ENCODE measurements around the gene ADAMTSL3.

ADAMTSL3 gene

DNA sequence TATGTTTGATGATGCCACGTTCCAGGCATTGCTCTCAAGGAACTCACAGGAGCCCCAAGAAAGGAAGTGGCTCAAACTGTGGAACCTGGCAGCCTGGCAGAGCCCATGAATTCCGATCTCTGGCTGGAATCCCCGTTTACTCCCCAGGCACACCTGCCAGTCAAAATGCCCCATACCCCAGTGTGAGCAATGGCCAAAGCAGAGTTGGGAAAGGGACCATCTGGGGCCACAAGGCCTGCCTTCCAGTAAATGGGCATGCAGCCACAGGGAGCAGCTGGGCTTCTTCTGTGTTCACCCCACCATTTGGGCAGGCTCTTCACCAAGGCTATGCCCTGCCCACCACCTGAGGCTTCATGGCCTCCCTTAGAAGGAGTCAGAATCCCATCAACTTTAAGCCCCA, 324.7 kb downstream of the ADAMTSL3 start:
- H4K8ac ChIP-seq (ENCODE audit: low read depth, low read length), result no peak overlapping the region
- no peak overlapping the region for H2AFZ ChIP-seq (ENCODE audit: low read length)
- H2BK120ac ChIP-seq (ENCODE audit: low read depth, low read length), result no peak overlapping the region
- H3K27me3 ChIP-seq (ENCODE audit: control insufficient read depth in 3 of 3, insufficient read depth in 3 of 3, low read depth in 1 of 3, low read length in 3 of 3), result no peaks in the 10 kb centered on the region
- no peak overlapping the region for H3K4ac ChIP-seq (ENCODE audit: low read length)
- no peak for DNase-seq (ENCODE audit: low spot score)
- no peak overlapping the region for H2BK15ac ChIP-seq (ENCODE audit: low read length)
- H3K4me2 ChIP-seq (ENCODE audit: insufficient read depth, low read length, poor library complexity, severe bottlenecking), result no peak overlapping the region
- H3K4me1 ChIP-seq (ENCODE audit: control insufficient read depth in 2 of 2, insufficient read depth in 1 of 2, low read depth in 1 of 2, low read length in 2 of 2), result no peaks in the 10 kb centered on the region
- H3K79me1 ChIP-seq (ENCODE audit: low read depth, low read length), result no peaks in the 10 kb centered on the region
- no peak overlapping the region for H2BK5ac ChIP-seq (ENCODE audit: low read length)
- H3K18ac ChIP-seq (ENCODE audit: low read length), result no peak overlapping the region
- H3K4me3 ChIP-seq (ENCODE audit: low read length in 2 of 2), result no peak overlapping the region
- no peak overlapping the region for H2BK12ac ChIP-seq (ENCODE audit: low read length)
- WGBS, 2 donors (ENCODE audit: extremely low coverage in 2 of 2, insufficient read length in 2 of 2, insufficient replicate concordance in 1 of 2), result no CpG with 5 or more reads among the region's 3 CpGs
- H3K9me3 ChIP-seq (replicated peaks in 1 of 2; ENCODE audit: control insufficient read depth in 2 of 2, insufficient read depth in 1 of 2, low read depth in 1 of 2, low read length in 2 of 2), result peaks cover 0 to 9% of the 10 kb centered on the region in 2 donors
- no peak overlapping the region for H4K91ac ChIP-seq (ENCODE audit: low read depth, low read length, poor library complexity)
- peak overlapping the region; percentile 39 for H3K14ac ChIP-seq (ENCODE audit: low read length)
- no peak overlapping the region for H2AK5ac ChIP-seq (ENCODE audit: low read depth, low read length)
- H3K27ac ChIP-seq (replicated peaks; ENCODE audit: low read length), result no peak overlapping the region
- H3K9ac ChIP-seq (ENCODE audit: low read depth, low read length, poor library complexity), result peak overlapping the region; percentile 6
- H3K23ac ChIP-seq (ENCODE audit: low read depth, low read length, poor library complexity), result no peak overlapping the region
- no peaks in the 10 kb centered on the region for H3K36me3 ChIP-seq (replicated peaks in 1 of 2; ENCODE audit: control insufficient read depth in 2 of 2, insufficient read depth in 2 of 2, low read length in 2 of 2)

DNA sequence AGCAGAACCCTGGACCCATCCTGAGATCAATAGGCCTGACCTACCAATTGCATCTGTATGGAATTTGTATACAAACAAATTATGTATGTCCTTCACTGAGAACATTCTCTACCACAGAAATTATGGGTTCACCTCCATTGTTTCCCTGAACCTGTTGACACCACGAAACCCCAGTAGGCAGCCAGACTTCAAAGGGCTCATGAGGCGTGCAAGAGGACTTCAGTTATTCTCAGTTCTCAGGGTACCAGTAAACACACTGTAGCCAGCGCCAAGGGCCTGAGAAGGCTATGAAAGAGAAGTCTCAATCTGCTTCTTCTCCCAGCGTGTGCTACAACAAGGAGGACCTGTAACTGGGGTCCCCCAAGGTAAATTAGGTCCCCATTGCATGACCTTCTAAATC, 326.7 kb downstream of the ADAMTSL3 start:
- H3K79me1 ChIP-seq (ENCODE audit: low read depth, low read length), result no peaks in the 10 kb centered on the region
- no peaks in the 10 kb centered on the region for H3K36me3 ChIP-seq (replicated peaks in 1 of 2; ENCODE audit: control insufficient read depth in 2 of 2, insufficient read depth in 2 of 2, low read length in 2 of 2)
- H2BK5ac ChIP-seq (ENCODE audit: low read length), result no peak overlapping the region
- H3K9me3 ChIP-seq (replicated peaks in 1 of 2; ENCODE audit: control insufficient read depth in 2 of 2, insufficient read depth in 1 of 2, low read depth in 1 of 2, low read length in 2 of 2), result peaks cover 0 to 9% of the 10 kb centered on the region in 2 donors
- H3K4me1 ChIP-seq (ENCODE audit: control insufficient read depth in 2 of 2, insufficient read depth in 1 of 2, low read depth in 1 of 2, low read length in 2 of 2), result no peaks in the 10 kb centered on the region
- H2BK12ac ChIP-seq (ENCODE audit: low read length), result no peak overlapping the region
- H4K8ac ChIP-seq (ENCODE audit: low read depth, low read length), result no peak overlapping the region
- no peak overlapping the region for H3K4ac ChIP-seq (ENCODE audit: low read length)
- no peak overlapping the region for H2BK120ac ChIP-seq (ENCODE audit: low read depth, low read length)
- no peak overlapping the region for H2BK15ac ChIP-seq (ENCODE audit: low read length)
- H2AFZ ChIP-seq (ENCODE audit: low read length), result no peak overlapping the region
- H3K18ac ChIP-seq (ENCODE audit: low read length), result no peak overlapping the region
- no peak overlapping the region for H4K91ac ChIP-seq (ENCODE audit: low read depth, low read length, poor library complexity)
- no peak overlapping the region for H3K4me2 ChIP-seq (ENCODE audit: insufficient read depth, low read length, poor library complexity, severe bottlenecking)
- H3K4me3 ChIP-seq (ENCODE audit: low read length in 2 of 2), result no peak overlapping the region
- H3K23ac ChIP-seq (ENCODE audit: low read depth, low read length, poor library complexity), result no peak overlapping the region
- no peak overlapping the region for H3K27ac ChIP-seq (replicated peaks; ENCODE audit: low read length)
- no peak overlapping the region for H2AK5ac ChIP-seq (ENCODE audit: low read depth, low read length)
- H3K27me3 ChIP-seq (ENCODE audit: control insufficient read depth in 3 of 3, insufficient read depth in 3 of 3, low read depth in 1 of 3, low read length in 3 of 3), result no peaks in the 10 kb centered on the region
- no peak overlapping the region for H3K14ac ChIP-seq (ENCODE audit: low read length)
- no peak for DNase-seq (ENCODE audit: low spot score)
- H3K9ac ChIP-seq (ENCODE audit: low read depth, low read length, poor library complexity), result no peak overlapping the region
- WGBS, 2 donors (ENCODE audit: extremely low coverage in 2 of 2, insufficient read length in 2 of 2, insufficient replicate concordance in 1 of 2), result no CpG with 5 or more reads among the region's 4 CpGs

DNA sequence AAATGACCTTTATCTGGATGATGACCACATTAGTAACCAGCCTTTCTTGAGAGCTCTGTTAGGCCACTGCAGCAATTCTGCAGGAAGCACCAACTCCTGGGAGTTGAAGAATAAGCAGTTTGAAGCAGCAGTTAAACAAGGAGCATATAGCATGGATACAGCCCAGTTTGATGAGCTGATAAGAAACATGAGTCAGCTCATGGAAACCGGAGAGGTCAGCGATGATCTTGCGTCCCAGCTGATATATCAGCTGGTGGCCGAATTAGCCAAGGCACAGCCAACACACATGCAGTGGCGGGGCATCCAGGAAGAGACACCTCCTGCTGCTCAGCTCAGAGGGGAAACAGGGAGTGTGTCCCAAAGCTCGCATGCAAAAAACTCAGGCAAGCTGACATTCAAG, 328.8 kb downstream of the ADAMTSL3 start:
- H2AFZ ChIP-seq (ENCODE audit: low read length), result no peak overlapping the region
- no peak overlapping the region for H3K4me2 ChIP-seq (ENCODE audit: insufficient read depth, low read length, poor library complexity, severe bottlenecking)
- H3K23ac ChIP-seq (ENCODE audit: low read depth, low read length, poor library complexity), result no peak overlapping the region
- peaks cover 0 to 6% of the 10 kb centered on the region in 2 donors for H3K9me3 ChIP-seq (replicated peaks in 1 of 2; ENCODE audit: control insufficient read depth in 2 of 2, insufficient read depth in 1 of 2, low read depth in 1 of 2, low read length in 2 of 2)
- H2BK15ac ChIP-seq (ENCODE audit: low read length), result no peak overlapping the region
- no peak overlapping the region for H4K8ac ChIP-seq (ENCODE audit: low read depth, low read length)
- H2BK120ac ChIP-seq (ENCODE audit: low read depth, low read length), result no peak overlapping the region
- no peak overlapping the region for H3K9ac ChIP-seq (ENCODE audit: low read depth, low read length, poor library complexity)
- H3K4ac ChIP-seq (ENCODE audit: low read length), result no peak overlapping the region
- H3K36me3 ChIP-seq (replicated peaks in 1 of 2; ENCODE audit: control insufficient read depth in 2 of 2, insufficient read depth in 2 of 2, low read length in 2 of 2), result no peaks in the 10 kb centered on the region
- H2BK5ac ChIP-seq (ENCODE audit: low read length), result no peak overlapping the region
- H3K18ac ChIP-seq (ENCODE audit: low read length), result peak overlapping the region; percentile 11
- H3K4me3 ChIP-seq (ENCODE audit: low read length in 2 of 2), result no peak overlapping the region
- no peak overlapping the region for H3K14ac ChIP-seq (ENCODE audit: low read length)
- H4K91ac ChIP-seq (ENCODE audit: low read depth, low read length, poor library complexity), result peak overlapping the region; percentile 75
- H3K27me3 ChIP-seq (ENCODE audit: control insufficient read depth in 3 of 3, insufficient read depth in 3 of 3, low read depth in 1 of 3, low read length in 3 of 3), result no peaks in the 10 kb centered on the region
- H3K4me1 ChIP-seq (ENCODE audit: control insufficient read depth in 2 of 2, insufficient read depth in 1 of 2, low read depth in 1 of 2, low read length in 2 of 2), result no peaks in the 10 kb centered on the region
- no peak for DNase-seq (ENCODE audit: low spot score)
- WGBS, 2 donors (ENCODE audit: extremely low coverage in 2 of 2, insufficient read length in 2 of 2, insufficient replicate concordance in 1 of 2), result no CpG with 5 or more reads among the region's 6 CpGs
- no peak overlapping the region for H3K27ac ChIP-seq (replicated peaks; ENCODE audit: low read length)
- H2AK5ac ChIP-seq (ENCODE audit: low read depth, low read length), result no peak overlapping the region
- no peaks in the 10 kb centered on the region for H3K79me1 ChIP-seq (ENCODE audit: low read depth, low read length)
- no peak overlapping the region for H2BK12ac ChIP-seq (ENCODE audit: low read length)

DNA sequence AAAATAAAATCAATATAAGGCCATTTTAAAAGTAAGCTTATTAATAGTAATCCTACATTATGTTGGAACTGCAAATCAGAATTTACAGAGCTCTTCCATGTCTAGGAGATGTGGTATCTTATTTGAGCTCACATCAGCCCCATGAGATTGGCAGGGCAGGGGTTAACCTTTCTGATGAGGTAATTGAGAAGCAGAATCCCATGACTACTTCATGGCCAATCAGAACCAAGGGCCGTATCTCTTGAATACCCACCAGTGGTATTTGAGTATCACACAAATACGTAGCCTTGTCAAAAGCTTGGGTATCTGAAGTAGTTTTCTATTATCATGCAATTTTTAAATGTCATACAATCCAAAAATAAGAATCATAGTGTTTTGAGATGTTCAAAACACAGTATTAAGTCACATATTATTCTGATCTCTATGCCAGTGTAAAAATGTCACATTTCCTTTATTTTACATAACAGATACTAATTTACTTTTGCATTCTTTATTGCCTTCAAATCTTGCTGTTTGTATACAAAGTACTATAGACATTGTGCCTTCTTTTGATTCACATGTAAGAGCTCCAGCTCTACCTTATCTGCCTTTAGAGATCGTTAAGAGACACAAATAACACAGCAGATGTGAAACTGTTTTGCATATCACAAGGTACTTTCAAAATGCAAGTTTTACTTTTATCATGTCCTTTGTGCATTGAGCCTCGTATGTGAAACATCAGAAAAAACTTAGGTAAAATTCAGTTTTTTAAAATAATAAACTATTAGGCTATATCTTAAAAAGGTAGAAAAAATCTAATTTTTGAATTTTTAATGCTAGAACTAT, 329.9 kb downstream of the ADAMTSL3 start:
- Histone ChIP-seq H3K4me2 (ENCODE audit: insufficient read depth, low read length, poor library complexity, severe bottlenecking) (no peak overlapping the region), H4K8ac (ENCODE audit: low read depth, low read length) (no peak overlapping the region), H2AK5ac (ENCODE audit: low read depth, low read length) (no peak overlapping the region), H3K9ac (ENCODE audit: low read depth, low read length, poor library complexity) (no peak overlapping the region), H3K4ac (ENCODE audit: low read length) (no peak overlapping the region), H3K14ac (ENCODE audit: low read length) (no peak overlapping the region), H2BK5ac (ENCODE audit: low read length) (no peak overlapping the region), H3K23ac (ENCODE audit: low read depth, low read length, poor library complexity) (no peak overlapping the region), H3K79me1 (ENCODE audit: low read depth, low read length) (no peaks in the 10 kb centered on the region), H3K18ac (ENCODE audit: low read length) (no peak overlapping the region), H3K36me3 (replicated peaks in 1 of 2; ENCODE audit: control insufficient read depth in 2 of 2, insufficient read depth in 2 of 2, low read length in 2 of 2) (no peaks in the 10 kb centered on the region), H2AFZ (ENCODE audit: low read length) (peak overlapping the region; percentile 19), H3K9me3 (replicated peaks in 1 of 2; ENCODE audit: control insufficient read depth in 2 of 2, insufficient read depth in 1 of 2, low read depth in 1 of 2, low read length in 2 of 2) (peaks cover 0 to 3% of the 10 kb centered on the region in 2 donors), H2BK120ac (ENCODE audit: low read depth, low read length) (no peak overlapping the region), H2BK12ac (ENCODE audit: low read length) (no peak overlapping the region), H3K4me1 (ENCODE audit: control insufficient read depth in 2 of 2, insufficient read depth in 1 of 2, low read depth in 1 of 2, low read length in 2 of 2) (no peaks in the 10 kb centered on the region), H3K27me3 (ENCODE audit: control insufficient read depth in 3 of 3, insufficient read depth in 3 of 3, low read depth in 1 of 3, low read length in 3 of 3) (no peaks in the 10 kb centered on the region), H3K27ac (replicated peaks; ENCODE audit: low read length) (no peak overlapping the region), H2BK15ac (ENCODE audit: low read length) (no peak overlapping the region), H3K4me3 (ENCODE audit: low read length in 2 of 2) (no peak overlapping the region), H4K91ac (ENCODE audit: low read depth, low read length, poor library complexity) (no peak overlapping the region)
- WGBS, 2 donors (ENCODE audit: extremely low coverage in 2 of 2, insufficient read length in 2 of 2, insufficient replicate concordance in 1 of 2), result no CpG with 5 or more reads among the region's 4 CpGs
- DNase-seq (ENCODE audit: low spot score), result no peak
